HL-60/S4 treated with phorbol 12-myristate 13-acetate at 8.2 ng/mL for 4 days and 3 days (cell line): Measurements from ENCODE around the gene TNIK.

Experiments used
- in situ Hi-C: fragments of 300-500 bp; cut with MboI; formaldehyde crosslinking; loops from 2 replicates; pipeline ENCODE4 v1.15.0; 2022; ENCODE audit warnings: low sequenced_read_pairs

Gene TNIK

GRCh38 chr3:171028025-171028778 is 432.0 kb downstream of the TNIK start:
- in situ Hi-C loops = no loop called here

DNA sequence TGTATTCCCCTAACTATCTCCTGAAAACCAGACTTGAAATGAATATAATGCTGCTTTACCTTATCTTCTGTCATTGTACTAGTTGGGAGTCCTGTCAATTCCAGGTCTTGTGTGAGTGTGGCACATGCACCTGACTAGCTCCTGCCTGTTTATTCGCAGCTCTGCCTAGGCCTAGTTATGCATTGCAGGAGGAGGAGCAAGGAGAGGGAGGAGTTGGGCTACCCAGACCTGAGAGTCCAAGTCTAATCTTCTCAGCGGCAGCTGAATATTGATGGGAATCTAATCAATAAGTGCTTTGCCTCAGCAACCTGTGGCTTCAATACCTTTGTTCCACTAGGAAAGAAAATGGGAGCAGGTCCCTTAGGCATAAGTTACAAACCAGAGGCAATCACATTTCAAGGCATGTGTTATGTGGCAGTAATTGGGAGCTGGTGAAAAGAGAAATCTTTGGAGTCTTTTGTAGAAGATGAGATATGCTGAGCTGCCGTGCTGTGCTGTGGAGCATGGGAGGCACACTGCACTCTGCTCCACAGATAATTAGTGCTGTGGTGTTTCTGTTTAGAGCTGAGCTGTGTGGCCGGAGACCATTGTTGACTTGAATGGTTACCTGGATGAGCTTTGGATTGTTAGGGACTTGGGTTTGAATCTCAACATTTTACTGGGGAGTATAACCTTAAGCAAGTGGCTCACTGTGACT is 433.5 kb downstream of the TNIK start, which contains the start of gene SLC2A2:
Gene SLC2A2 (minus strand): TSS at position 124 of the 697 bp plus-strand sequence. CDS start 50 bp downstream, at position 74.
- in situ Hi-C loops = no loop called here

DNA sequence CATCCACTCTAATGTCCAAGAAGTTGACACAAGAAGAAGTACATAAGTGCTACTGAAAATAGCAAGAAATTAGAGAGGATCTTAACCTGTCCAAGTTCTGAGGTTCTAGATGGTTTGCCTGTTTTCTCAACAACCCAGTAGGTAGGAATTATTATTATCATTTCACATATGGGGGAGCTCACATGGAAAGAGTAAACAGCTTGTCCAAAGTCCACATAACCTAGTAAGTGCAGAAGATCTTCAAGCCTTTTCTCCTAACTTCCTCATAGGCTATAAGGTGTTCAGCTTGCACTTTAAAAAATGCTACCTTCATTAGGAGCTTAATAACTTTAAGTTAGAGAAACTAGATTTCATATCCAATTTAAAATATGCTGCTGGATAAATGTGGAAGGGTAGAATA is 436.6 kb downstream of the TNIK start:
- in situ Hi-C loops = no loop called here

GRCh38 chr3:171021377-171021776 is 438.8 kb downstream of the TNIK start:
- in situ Hi-C loops = no loop called here

- in situ Hi-C loops = no loop called here
Observed at GRCh38 chr3:171018156-171018935, 441.9 kb downstream of the TNIK start.

GRCh38 chr3:171013822-171014748 is 446.1 kb downstream of the TNIK start:
- in situ Hi-C loops = no loop called here

- in situ Hi-C loops = no loop called here
Observed at GRCh38 chr3:171011873-171012336, 448.3 kb downstream of the TNIK start.
